H4 (cell line): Measurements from ENCODE around the gene CST9. TPM values are rescaled to one million over a fixed set of nuclear protein-coding genes. Genes with fewer than 3 reads are reported as not detected.

ENCODE experiments used
- DNase-seq: peaks from one replicate; pipeline ENCODE4 v3.0.0-alpha.2; 2015; ENCODE audit warnings: low spot score
- total RNA-seq: library from RNA; depleted of rRNA; stranded (reverse); fragments of >200 nt; shearing (Covaris generic); gene quantifications from 2 replicates; pipeline ENCODE4 v1.2.3, GENCODE V29; 2014; rRNA removed

CST9 gene, protein sequence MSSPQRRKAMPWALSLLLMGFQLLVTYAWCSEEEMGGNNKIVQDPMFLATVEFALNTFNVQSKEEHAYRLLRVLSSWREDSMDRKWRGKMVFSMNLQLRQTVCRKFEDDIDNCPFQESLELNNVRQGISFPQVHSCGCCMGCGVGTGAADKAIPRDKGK
- total RNA-seq: not detected in 2 replicates

DNA sequence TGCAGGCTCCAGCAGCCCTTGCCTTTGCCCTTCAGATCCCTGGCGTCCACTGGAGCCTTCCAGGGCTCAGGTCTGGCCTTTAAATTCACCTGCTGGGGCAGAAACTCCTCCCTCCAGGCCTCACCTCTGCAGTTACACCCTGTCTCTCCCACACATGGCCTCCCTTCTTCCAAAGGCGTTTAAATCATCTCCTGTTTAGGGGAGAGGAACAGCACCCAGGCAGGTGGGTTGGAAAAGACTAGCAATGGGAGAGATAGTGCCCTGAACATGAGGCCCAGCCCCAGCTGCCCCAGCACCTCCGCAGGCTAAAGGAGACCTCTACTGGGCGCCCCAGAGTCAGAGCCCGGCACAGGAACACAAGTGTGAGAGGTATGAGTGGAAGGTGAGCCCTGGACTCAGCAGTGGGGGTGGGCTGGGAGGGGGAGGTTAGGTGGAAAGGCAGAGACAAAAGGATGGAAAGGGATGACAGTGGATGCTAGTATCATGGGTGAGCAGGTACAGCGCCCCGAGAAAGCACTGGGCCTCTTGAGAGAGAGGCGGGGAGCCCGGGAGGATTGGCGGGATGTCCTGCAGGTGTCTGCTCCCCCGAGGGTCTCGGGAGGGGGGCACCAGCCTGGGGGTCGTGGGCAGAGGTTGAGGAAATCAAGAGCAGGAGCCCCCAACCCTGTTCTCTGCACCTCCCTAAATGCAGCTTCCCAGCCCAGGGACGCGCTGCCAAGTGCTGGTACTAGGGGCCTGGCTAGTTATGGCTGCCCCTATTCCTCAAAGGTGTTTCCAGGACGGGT, at the start of gene CST9:
Gene CST9 (minus strand): TSS at position 51 of the 785 bp plus-strand sequence. CDS start 53 bp downstream, outside the sequence.
- no peak for DNase-seq

GRCh38 chr20:23654717-23655116, 49.0 kb upstream of the CST9 start:
- no peak for DNase-seq

GRCh38 chr20:23654000-23654399, 48.3 kb upstream of the CST9 start:
- no peak for DNase-seq

DNA sequence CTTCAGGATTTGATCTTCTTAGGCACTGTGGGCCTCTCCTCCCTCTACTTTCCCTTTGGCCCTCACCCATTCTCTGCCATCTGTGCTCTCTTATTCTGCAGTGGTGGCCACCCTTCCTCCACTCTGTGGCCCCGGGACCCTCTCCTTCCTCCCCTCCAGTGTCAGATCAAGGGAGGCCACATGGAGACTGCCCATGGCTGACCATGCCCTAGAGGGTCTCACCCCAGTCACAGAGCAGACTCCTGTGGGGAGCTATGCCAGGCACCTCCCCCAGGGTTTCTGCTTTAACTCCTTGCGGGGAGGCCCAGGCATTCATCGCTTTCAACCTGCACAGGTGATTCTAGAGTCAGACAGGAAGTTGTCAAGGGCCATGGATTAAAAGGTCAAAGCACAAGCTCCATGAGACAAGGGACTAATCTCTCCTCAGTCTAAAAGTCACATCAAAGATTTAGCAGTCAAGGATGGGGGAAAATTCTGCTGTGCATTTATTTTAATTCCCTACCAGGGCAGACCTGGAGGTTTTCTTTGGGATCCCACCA, 47.8 kb upstream of the CST9 start:
- DNase-seq: no peak

- DNase-seq: no peak
Observed at GRCh38 chr20:23652926-23653325, 47.2 kb upstream of the CST9 start.

GRCh38 chr20:23652371-23652770, 46.7 kb upstream of the CST9 start:
- no peak for DNase-seq

DNA sequence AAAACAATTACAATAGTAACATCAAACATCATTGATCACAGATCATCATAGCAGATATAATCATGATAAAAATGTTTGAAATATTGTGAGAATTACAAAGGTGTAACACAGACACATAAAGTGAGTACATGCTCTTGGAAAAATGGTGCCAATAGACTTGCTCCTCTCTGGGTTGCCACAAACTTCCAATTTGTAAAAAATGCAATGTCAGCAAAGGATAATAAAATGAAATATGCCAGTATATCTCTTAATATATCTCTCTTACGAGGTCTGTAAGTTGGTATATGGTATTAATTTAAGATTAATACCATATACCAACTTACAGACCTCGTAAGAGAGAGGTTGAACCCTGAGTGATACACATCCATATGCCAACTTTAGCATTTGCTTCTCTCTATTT, 45.4 kb upstream of the CST9 start:
- DNase-seq: no peak

- no peak for DNase-seq
Observed at GRCh38 chr20:23649830-23650417, 44.2 kb upstream of the CST9 start.

- DNase-seq: no peak
Observed at GRCh38 chr20:23649242-23649641, 43.5 kb upstream of the CST9 start.

DNA sequence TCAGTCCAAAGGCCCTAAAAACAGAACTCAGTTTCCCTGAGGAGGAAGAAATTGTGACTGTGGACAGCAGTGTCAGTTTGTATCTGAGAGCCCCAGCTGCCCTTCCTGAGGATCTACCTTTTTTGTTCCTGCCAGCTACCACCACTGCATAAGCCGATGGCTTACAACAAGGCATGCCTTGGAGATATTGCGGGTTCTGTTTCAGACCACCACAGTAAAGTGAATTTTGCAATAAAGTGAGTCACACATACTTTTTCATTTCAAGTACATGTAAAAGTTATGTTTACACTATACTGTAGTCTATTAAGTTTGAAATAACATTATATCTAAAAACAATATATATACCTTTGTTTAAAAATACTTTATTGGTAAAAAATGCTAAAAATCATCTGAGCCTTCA, 41.6 kb upstream of the CST9 start:
- no peak for DNase-seq

DNA sequence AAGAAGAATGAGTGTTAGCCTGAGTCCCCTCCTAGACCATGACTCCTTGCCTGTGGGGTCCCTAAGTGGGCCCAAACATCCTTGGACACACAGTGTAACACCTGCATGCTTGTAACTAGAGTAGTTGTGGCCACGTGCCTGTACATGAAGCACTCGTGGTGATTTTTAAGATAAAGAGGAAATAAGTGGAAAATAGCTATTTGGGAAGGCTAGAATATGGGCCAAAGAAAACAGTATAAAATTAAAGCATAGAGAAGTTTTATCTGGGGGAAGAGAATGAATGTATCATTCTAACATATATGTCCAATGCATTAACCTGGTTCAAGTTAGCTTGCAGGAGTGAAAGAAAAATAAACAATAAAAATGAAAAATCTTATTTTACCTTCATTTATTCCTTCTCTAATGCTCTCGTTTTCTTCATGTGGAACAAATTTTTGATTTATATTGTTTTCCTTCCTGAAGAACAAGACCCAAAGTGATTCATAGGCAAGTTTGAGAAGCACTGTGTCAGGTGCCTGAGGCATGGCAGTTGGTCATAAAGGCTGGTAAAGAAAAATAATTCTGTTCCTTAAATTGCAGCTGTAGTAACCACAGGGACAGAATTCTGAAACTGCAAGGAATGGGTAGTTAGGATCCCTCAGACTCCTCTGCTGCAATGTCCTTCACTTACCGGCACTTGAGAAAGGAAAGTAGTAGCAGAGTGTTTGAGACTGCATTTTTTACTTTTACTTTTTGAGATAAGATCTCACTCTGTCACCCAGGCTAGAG, 40.6 kb upstream of the CST9 start:
- DNase-seq: no peak

GRCh38 chr20:23645575-23645974, 39.9 kb upstream of the CST9 start:
- DNase-seq: no peak

GRCh38 chr20:23644164-23644563, 38.4 kb upstream of the CST9 start:
- no peak for DNase-seq

DNA sequence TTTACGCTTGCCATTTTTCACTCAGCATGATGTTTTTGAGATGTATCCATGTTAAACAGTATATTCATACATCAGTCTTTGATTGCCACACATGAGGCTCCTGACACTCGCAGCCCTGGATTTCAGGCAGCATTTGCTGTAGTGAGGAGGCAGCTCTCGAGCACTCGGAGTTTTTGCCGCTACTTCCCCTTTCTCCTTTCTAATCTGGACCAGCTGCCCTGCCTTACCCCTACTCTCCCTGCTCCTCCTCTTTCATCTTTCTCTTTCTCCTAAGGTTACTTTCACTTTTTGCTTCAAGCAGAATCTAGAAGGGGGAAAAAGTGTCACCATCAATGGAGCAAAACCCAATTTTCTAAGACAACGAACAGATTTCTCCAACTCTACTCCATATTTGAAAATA, 37.9 kb upstream of the CST9 start:
- no peak for DNase-seq

- DNase-seq: peak; percentile 17
Observed at GRCh38 chr20:23641936-23642751, 36.4 kb upstream of the CST9 start.

DNA sequence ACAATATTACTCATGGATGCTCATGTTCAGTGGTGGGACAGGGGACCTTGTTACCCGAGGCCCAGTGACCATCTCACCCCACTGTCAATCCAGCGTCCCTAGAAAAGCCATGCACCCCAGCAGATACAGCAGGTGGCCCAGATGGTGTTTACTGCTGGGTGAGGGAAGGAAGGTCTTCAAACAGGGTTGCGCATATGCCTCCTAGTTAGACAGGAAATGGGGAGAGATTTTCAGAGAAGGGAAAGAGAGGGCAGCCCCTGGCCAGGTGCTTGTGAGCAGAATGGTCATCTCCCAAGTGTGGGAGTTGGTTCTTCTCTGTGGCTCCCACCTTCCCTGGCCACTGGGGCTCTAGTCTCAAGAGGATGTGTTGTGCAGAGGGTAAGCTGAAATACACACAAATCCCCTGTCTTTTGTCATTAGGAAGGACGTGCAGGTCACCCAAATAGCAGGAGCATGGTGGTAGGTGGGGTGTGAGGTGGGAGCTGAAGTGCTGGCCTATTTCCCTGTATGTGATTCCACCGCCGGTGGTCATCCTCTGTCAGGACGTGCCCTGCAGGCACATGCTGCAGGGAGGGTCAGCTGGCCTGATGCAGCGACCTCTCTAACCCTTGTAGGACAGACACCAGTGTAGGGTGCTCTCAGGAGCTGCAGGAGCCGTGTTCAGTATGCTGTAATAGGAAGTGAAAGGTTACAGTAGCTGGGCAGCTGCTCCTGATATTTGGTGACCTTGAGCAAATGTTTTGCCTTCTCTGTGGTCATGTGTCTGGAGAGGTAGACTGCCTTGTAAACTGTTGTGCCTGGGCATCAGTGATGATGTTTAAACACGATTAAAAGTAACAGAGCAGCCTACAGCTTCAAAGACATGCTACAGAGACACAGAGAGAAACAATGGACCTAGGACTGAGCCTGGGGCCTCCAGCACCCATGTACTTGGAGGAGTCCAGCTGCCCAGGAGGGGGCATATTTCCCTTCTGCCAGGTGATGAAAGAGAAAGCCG, 35.3 kb upstream of the CST9 start:
- no peak for DNase-seq

DNA sequence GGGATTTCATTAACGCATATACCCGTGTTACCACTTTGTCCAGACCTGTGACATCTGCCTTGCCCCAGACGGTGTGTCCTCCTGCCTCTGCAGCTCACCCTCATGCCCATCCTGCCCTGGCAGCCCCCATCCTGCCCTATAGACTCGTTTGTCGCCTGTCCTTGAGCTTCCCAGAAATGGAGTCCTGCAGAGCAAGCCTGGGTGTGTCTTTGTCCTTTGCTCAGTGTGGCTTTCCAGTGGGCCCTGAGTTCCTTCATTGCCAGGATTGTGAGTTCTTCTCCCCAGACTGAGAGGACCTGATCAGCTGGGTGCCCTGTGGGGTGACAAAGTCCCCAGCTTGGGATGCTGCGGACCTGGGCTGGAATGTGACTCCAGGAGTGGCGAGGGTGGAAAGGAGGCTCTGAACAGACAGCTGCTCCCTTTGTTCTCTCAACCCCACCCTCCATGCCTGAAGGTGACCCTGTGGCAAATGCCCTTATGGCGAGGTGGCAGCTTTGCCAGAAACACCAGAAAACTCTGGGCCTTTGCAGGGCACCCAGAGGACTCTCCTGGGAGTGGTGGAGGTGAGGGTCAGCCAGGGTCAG, 34.4 kb upstream of the CST9 start:
- DNase-seq: no peak

DNA sequence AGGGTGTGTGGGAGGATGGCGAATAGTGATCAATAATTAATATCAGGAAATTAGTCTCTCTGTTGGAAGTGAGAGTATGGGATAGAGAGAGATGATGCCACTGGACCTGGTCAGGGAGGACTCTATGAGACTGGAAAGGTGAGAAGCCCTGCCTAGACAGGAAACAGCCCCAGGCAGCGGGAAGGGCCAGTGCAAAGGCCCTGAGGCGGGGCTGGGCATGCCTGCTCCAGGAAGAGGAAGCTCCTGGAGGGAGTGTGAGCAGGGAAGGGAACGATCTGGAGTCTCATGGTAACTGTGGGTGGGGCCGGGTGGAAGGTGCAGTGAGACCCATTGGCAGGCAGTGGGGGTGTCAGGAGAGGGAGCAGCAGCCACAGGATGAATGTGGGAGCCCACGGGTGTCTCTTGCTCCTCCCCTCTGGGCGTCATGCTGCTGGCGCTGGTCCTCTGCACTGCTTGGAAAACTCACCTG, 33.8 kb upstream of the CST9 start:
- DNase-seq: no peak

DNA sequence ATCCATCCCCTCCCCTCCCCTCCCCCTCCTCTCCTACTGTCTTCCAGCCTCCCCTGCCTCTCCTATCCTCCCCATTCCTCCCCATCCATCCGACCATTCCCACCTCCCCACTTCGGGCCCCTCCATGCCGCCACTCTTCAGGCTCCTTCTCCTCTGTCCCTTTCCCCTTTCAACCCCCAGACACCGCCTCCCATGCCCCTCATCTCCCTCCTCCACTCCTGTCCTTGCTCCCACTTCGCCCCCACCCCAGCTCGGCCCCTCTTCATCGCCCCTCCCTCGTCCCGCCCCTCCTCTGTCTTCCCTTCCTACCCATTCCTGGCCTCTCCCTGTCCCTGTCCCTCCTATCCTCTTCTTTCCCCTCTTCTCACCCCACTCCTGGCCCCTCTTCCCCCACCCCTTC, 32.6 kb upstream of the CST9 start:
- no peak for DNase-seq
